T-helper 22 cell (primary cell): ENCODE measurements around the gene NEO1.

Experiments
- DNase-seq: peaks from one replicate; pipeline ENCODE4 v3.0.0-alpha.2; 2020; ENCODE audit warnings: low read depth

Gene NEO1

DNA sequence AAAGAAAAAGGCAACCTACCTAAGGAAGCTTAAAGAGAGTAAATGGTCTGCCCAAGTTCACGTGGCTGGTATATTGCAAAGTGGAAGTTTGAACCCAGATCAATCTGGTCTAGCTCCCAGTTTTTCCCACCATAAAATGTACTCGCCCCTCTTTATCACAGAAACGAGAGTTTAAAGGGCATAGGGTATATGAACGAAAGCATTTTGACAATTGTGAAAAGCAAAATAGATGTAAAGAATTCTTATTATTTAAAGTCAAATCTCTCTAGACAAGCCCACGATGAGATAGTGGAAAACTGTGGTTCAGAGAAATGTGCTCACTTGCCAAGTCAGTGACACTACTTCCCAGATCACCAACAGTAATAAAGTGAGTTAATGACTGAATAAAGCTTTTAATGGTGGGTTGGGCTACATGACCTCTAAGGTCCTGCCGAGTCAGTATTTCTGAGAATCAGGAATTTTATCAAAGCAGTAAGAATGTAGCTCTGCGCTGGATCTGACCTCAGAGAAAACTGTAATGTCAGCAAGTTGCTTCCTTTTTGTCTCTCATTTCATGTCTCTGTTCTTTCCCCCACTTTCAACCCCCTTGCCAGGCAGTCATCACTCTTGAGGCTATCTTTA is 23.3 kb upstream of the NEO1 start:
- no peak for DNase-seq

DNA sequence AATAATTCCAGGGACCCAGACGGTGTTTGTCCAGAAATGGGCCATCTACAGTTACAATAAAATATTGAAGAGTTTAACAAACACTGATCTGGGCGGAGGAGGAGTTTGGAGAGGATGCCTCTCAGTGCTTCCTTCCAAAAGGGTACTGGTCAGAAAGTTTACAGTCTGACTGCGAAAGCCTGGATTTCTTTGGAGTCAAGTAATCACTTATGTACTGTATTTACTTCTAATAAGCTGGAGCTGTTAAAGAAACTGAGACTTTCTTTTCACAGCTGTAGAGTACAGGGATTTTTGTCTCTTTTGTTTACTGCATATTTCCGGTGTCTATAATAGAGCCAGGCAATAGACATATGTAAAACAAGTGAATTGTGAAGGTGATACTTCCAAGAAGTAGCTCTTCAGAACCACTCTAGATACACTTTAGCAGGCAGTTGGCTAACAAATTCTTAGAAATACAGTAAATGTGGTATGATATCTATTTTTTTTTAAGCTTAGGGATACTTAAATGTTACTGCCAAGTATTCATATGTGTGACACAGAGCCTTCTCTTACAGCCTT is 22.1 kb upstream of the NEO1 start:
- no peak for DNase-seq

GRCh38 chr15:73031648-73032047 is 20.6 kb upstream of the NEO1 start:
- no peak for DNase-seq

DNA sequence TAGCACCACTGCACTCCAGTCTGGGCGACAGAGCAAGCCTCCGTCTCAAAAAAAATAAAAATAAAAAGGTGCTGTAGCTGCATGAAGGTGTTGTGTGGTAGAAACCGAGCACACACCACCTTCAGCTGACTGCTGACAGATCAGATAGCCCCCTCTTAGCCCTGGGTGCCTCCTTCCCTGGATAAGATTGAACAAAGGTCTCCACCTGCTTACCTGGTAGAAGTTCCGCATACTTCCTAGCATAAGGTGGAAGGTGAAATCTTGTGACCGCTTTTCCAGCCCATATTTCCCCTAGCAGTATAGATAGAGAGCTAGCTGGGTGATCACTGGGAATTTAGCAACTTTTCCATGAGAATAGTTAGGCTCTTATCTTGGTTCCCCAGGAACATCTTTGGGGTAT is 18.7 kb upstream of the NEO1 start:
- no peak for DNase-seq

- no peak for DNase-seq
Measured at GRCh38 chr15:73034221-73034620, 18.0 kb upstream of the NEO1 start.

- DNase-seq = no peak
Measured at GRCh38 chr15:73035221-73035620, 17.0 kb upstream of the NEO1 start.

- no peak for DNase-seq
Measured at GRCh38 chr15:73038220-73038619, 14.0 kb upstream of the NEO1 start.

- DNase-seq = no peak
Measured at GRCh38 chr15:73046073-73046472, 6.2 kb upstream of the NEO1 start.

DNA sequence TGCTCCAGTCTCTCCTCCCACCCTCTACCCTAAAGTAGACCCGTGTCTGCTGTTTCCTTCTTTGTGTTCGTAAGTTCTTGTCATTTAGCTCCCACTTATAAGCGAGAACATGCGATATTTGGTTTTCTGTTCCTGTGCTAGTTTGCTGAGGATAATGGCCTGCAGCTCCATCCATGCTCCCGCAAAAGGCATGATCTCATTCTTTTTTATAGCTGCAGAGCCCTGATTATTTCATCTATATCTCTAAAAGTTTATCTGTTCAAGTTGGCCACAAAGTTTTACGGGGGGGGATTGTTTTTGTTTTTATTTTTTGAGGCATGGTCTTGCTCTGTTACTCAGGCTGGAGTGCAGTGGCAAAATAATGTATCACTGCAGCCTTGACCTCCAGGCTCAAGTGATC is 4.4 kb upstream of the NEO1 start:
- DNase-seq = no peak

GRCh38 chr15:73048624-73049295 is 3.5 kb upstream of the NEO1 start:
- no peak for DNase-seq

DNA sequence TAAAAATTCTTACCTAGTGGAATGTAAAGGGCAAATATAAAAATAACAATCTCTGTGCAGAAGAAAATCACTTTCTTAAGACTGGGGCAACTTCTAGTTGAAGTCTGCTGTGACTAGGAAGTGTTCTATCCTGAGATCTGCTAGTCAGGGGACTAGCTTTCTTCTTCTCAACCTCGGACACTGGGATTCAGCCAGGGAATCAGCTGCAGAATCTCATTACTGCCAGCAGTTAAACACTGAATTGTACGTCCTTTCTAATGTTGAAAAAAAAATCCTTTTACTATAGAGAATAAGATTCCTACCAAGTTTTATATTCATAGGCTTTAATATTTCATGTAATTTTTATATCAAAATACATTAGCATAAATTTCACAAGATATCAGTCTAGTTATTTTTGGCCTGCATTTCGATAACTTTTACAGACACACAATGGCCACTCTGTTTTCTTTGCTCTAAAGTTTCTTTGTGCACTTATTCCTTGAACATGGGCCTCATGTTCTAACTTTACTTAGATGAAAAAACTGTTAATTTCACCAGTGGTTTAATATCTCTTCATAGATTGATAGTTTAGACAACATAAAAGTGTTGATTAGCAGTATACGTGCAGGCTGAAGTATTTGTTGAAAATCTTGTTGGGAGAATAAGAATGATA is 2.6 kb upstream of the NEO1 start:
- DNase-seq = no peak

GRCh38 chr15:73050561-73051295 is 1.5 kb upstream of the NEO1 start:
- DNase-seq = no peak

DNA sequence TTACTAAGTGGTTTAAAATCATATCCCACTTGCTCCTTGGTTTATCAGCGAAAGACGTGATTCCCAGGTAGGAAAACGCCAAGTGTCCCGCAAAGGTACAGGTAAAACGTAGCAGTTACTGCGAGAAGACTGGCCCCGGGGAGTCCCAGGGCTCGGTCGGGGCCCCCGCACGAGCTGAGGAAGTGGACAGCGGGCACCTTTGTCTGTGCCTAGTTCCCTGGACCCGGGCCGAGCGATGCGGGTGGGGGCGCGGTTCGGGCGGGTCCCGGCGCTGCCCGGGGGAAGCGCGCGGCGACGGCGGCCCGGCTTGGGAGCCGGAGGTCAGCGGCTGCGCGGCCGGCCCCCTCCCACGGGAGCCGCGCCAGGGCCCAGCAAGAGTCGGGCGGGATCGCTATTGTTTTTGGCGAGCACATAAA is 864 bp upstream of the NEO1 start:
- DNase-seq = no peak

- peak; percentile 6 for DNase-seq
Measured at GRCh38 chr15:73052653-73053397, 562 bp downstream of the NEO1 start.

- DNase-seq = no peak
Measured at GRCh38 chr15:73053398-73053723, 1.1 kb downstream of the NEO1 start.

- DNase-seq = no peak
Measured at GRCh38 chr15:73054417-73054953, 2.2 kb downstream of the NEO1 start.

- DNase-seq = no peak
Measured at GRCh38 chr15:73056460-73056859, 4.2 kb downstream of the NEO1 start.

- DNase-seq = no peak
Measured at GRCh38 chr15:73058437-73058836, 6.2 kb downstream of the NEO1 start.

- no peak for DNase-seq
Measured at GRCh38 chr15:73065114-73065513, 12.9 kb downstream of the NEO1 start.

DNA sequence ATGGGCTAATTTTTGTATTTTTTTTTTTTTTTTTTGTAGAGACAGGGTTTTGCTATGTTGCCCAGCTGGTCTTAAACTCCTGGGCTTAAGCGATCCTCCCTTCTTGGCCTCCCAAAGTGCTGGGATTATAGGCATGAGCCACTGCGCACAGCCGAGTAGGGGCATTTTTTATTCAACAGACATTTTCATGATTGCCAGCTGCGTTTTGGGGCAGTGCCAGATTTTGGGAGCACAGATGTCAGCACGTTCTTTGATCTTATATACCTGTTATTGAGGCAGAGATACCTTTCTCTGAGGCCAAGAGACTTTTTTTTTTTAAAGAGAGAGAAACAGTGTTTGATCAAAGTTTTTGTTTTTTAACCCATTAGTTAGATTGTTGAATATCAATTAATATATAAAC is 16.8 kb downstream of the NEO1 start:
- no peak for DNase-seq

DNA sequence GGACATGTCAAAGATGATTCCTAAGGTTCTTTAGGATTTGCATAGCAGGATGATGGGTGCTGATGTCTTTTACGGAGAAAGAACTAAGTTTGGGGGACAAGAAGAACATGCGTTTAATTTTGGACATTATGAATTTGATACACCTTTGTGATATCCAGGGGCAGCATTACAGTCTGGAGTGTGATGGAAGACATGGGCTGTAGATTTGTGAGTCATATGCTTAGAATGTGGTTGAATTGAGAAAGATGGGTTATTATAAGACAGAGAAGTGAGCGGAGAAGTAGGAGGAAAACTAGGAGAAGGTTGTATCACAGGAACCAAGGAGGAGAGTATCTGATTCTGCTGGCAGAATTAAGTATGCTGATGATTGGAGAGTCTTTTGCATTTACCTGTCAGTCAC is 20.6 kb downstream of the NEO1 start:
- DNase-seq = no peak

DNA sequence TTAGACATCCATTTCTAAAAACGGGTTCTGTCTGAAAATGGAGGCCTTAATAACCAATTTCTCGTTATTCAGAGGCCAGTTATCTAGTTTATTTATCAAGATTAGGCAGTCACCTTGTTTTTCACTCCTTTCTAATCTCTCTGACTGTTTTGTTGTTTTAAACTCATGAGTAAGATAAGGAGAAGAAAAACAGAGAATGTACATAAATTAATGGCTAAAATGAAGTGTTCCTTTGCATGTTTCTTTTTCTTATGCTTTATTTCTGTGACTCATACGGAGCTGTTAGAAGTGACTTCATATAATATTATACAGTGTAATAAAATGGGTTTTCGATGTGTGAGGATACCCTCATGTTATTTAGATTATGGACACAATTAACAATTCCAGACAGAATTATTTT is 22.0 kb downstream of the NEO1 start:
- no peak for DNase-seq
